GM23338 (cell line): ENCODE data around the gene HOATZ. TPM values are rescaled to one million over a fixed set of nuclear protein-coding genes. Genes with fewer than 3 reads are reported as not detected.

ENCODE experiments used
- ATAC-seq: fragments of 200-7000 bp; cut with Tn5 transposase; 3 replicates; pipeline ENCODE4 v1.9.1; 2020
- DNase-seq: peaks from one replicate; pipeline ENCODE4 v3.0.0-alpha.2; 2015; ENCODE audit warnings: low spot score
- H2AFZ ChIP-seq: fragments of 200-600 bp; sonication (generic); 2 replicates; pipeline ENCODE4 v1.8.0; 2016; ENCODE audit warnings: antibody characterized with exemption, mild to moderate bottlenecking, moderate library complexity
- H3F3A ChIP-seq: fragments of 200-600 bp; sonication (generic); replicated peaks from 2 replicates; pipeline ENCODE4 v1.8.0; 2017; ENCODE audit warnings: antibody characterized with exemption, mixed run types, low read depth
- H3K27ac ChIP-seq: fragments of 200-600 bp; sonication (generic); 2 replicates; pipeline ENCODE4 v1.6.1; 2016; ENCODE audit warnings: low read depth
- H3K27me3 ChIP-seq: fragments of 200-600 bp; sonication (generic); 2 replicates; pipeline ENCODE4 v1.8.0; 2016; ENCODE audit warnings: mild to moderate bottlenecking, mixed run types, moderate library complexity; ENCODE audit not compliant: insufficient read depth
- H3K36me3 ChIP-seq: fragments of 200-600 bp; sonication (generic); 2 replicates; pipeline ENCODE4 v1.8.0; 2016; ENCODE audit warnings: mild to moderate bottlenecking; ENCODE audit not compliant: insufficient read depth
- H3K4me1 ChIP-seq: fragments of 200-600 bp; sonication (generic); 2 replicates; pipeline ENCODE4 v1.8.0; 2016; ENCODE audit warnings: mild to moderate bottlenecking, moderate library complexity; ENCODE audit not compliant: insufficient read depth
- H3K4me2 ChIP-seq: fragments of 200-600 bp; sonication (generic); 2 replicates; pipeline ENCODE4 v1.7.1; 2017; ENCODE audit warnings: mixed run types
- H3K4me3 ChIP-seq: fragments of 200-600 bp; sonication (generic); 2 replicates; pipeline ENCODE4 v1.6.1; 2016; ENCODE audit warnings: mixed run types
- H3K79me2 ChIP-seq: fragments of 200-600 bp; sonication (generic); replicated peaks from 2 replicates; pipeline ENCODE4 v1.8.0; 2017; ENCODE audit warnings: mild to moderate bottlenecking; ENCODE audit not compliant: insufficient read depth
- H3K9me2 ChIP-seq: fragments of 200-600 bp; sonication (generic); 2 replicates; pipeline ENCODE4 v1.8.0; 2017; ENCODE audit not compliant: insufficient read depth
- H4K20me1 ChIP-seq: fragments of 200-600 bp; sonication (generic); replicated peaks from 2 replicates; pipeline ENCODE4 v1.8.0; 2017; ENCODE audit warnings: mild to moderate bottlenecking; ENCODE audit not compliant: insufficient read depth
- H3K27ac Mint-ChIP-seq: 2 replicates; pipeline ENCODE4 v1.8.0; 2020; ENCODE audit warnings: inconsistent platforms, mild to moderate bottlenecking, moderate library complexity, mixed read lengths
- H3K27me3 Mint-ChIP-seq: 3 replicates; pipeline ENCODE4 v1.8.0; 2022; ENCODE audit warnings: low read depth, mild to moderate bottlenecking, moderate library complexity, mixed read lengths, inconsistent platforms; ENCODE audit not compliant: insufficient read depth, poor library complexity
- H3K36me3 Mint-ChIP-seq: 3 replicates; pipeline ENCODE4 v1.8.0; 2021; ENCODE audit warnings: low read depth, mild to moderate bottlenecking, inconsistent platforms, moderate library complexity, mixed read lengths
- H3K4me1 Mint-ChIP-seq: 3 replicates; pipeline ENCODE4 v1.8.0; 2020; ENCODE audit warnings: mild to moderate bottlenecking, inconsistent platforms, mixed read lengths
- H3K4me3 Mint-ChIP-seq: 3 replicates; pipeline ENCODE4 v1.8.0; 2021; ENCODE audit warnings: moderate library complexity, mild to moderate bottlenecking, inconsistent platforms, mixed read lengths
- H3K9me3 Mint-ChIP-seq: 3 replicates; pipeline ENCODE4 v1.8.0; 2020; ENCODE audit warnings: moderate library complexity, mild to moderate bottlenecking, inconsistent platforms, mixed read lengths
- CREB1 ChIP-seq: fragments of 250-450 bp; sonication (Bioruptor Pico); IDR thresholded peaks from 2 replicates; pipeline ENCODE4 v1.5.0; 2020; ENCODE audit warnings: low read depth, mild to moderate bottlenecking, moderate library complexity
- CTCF ChIP-seq, 2 experiments: fragments of 200-600 bp in 1 of 2; sonication (generic) in 1 of 2; conservative IDR thresholded peaks; 2 replicates each; pipeline versions ENCODE4 v1.5.1 to v1.6.1; 2016 to 2017; ENCODE audit warnings: antibody characterized with exemption in 2 of 2, low read depth in 2 of 2, mild to moderate bottlenecking in 2 of 2, moderate library complexity in 1 of 2
- EZH2 ChIP-seq: fragments of 200-600 bp; sonication (generic); IDR thresholded peaks from one replicate; pipeline ENCODE4 v1.8.0; 2017; ENCODE audit warnings: antibody characterized with exemption, mild to moderate bottlenecking, low read depth; ENCODE audit not compliant: unreplicated experiment
- EZH2phosphoT487 ChIP-seq: fragments of 200-600 bp; sonication (generic); IDR thresholded peaks from one replicate; pipeline ENCODE4 v1.8.1; 2018; ENCODE audit warnings: antibody characterized with exemption; ENCODE audit not compliant: unreplicated experiment
- POLR2AphosphoS5 ChIP-seq: IDR thresholded peaks from 2 replicates; pipeline ENCODE4 v1.6.1; 2016; ENCODE audit warnings: antibody characterized with exemption, low read depth
- REST ChIP-seq: IDR thresholded peaks from one replicate; pipeline ENCODE4 v1.6.1; 2018; ENCODE audit warnings: antibody characterized with exemption; ENCODE audit not compliant: unreplicated experiment
- STAT1 ChIP-seq: IDR thresholded peaks from one replicate; pipeline ENCODE4 v1.6.1; 2016; ENCODE audit warnings: antibody characterized with exemption; ENCODE audit not compliant: unreplicated experiment
- ZNF114 ChIP-seq: fragments of 250-450 bp; sonication (Bioruptor Pico); IDR thresholded peaks from 2 replicates; pipeline ENCODE4 v1.5.0; 2020; ENCODE audit warnings: mild to moderate bottlenecking, moderate library complexity
- ZNF331 ChIP-seq: fragments of 250-450 bp; sonication (Bioruptor Pico); IDR thresholded peaks from 2 replicates; pipeline ENCODE4 v1.5.0; 2020; ENCODE audit warnings: low read depth, mild to moderate bottlenecking, moderate library complexity
- polyA plus RNA-seq: library from polyadenylated mRNA; unstranded; fragments of >200 nt; fragmentation: Nextera tagmentation; extraction: Ambion mirVana; gene quantifications from 2 replicates; pipeline ENCODE4 v1.2.1, GENCODE V29; 2016
- total RNA-seq: library from RNA; depleted of rRNA; stranded (reverse); fragments of >200 nt; shearing (Covaris generic); gene quantifications from 2 replicates; pipeline ENCODE4 v1.2.3, GENCODE V29; 2014
- TF ChIP-seq, protein P1 (sequence below): IDR thresholded peaks from 2 replicates; pipeline ENCODE4 v1.6.1; 2016; ENCODE audit warnings: antibody characterized with exemption

HOATZ gene
- total and polyA plus RNA-seq, 2 experiments from 2014 or later = not detected

DNA sequence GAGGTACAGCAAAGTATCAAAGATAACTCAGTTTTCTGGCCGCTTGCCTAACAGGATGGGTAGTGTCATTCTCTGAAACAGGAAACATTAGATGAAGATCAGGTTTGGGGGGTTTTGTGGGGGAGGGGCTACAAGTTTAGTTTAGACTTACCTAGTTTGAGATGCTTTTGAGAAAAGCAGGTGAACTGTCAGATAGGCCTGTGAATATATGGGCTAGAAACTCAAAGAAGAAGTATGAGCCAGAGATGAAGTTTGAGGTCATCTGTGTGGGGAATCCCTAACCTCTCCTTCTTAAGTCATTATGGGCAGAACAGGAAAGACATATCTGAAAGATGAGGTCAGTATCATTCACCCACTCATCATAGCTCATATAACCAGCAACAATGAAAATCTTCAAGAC lies 11.9 kb downstream of the HOATZ start (continued):
- TF ChIP-seq EZH2 = no peak
- TF ChIP-seq, protein P1, sequence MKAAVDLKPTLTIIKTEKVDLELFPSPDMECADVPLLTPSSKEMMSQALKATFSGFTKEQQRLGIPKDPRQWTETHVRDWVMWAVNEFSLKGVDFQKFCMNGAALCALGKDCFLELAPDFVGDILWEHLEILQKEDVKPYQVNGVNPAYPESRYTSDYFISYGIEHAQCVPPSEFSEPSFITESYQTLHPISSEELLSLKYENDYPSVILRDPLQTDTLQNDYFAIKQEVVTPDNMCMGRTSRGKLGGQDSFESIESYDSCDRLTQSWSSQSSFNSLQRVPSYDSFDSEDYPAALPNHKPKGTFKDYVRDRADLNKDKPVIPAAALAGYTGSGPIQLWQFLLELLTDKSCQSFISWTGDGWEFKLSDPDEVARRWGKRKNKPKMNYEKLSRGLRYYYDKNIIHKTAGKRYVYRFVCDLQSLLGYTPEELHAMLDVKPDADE = no peak
- TF ChIP-seq EZH2phosphoT487 = no peak

DNA sequence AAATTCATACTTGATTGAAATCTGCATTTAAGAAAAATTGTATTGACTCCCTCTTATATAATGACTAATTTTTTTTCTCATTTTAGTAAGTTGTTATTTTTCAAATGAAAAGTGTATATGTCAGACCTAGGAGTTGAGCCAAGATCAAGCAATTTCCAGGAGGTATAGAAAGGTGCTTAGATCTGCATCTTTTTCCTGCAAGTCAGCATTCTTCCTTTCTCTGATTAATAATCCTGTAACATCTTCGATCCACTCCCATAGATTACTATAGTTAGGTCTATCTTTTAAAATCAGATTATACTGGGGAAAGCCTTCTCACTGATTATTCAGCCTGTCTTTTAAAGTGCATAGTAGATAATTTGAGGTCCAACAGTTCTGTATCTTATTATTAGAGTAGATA lies 12.7 kb downstream of the HOATZ start:
- Histone ChIP-seq H2AFZ (no peak overlapping the region), H3K4me1 (no peaks in the 10 kb centered on the region), H3F3A (no peaks in the 10 kb centered on the region), H3K9me2 (no peaks in the 10 kb centered on the region), H3K36me3 (no peaks in the 10 kb centered on the region), H3K27ac (no peak overlapping the region), H3K4me3 (no peak overlapping the region), H4K20me1 (no peaks in the 10 kb centered on the region), H3K79me2 (no peaks in the 10 kb centered on the region), H3K27me3 (no peaks in the 10 kb centered on the region), H3K4me2 (no peak overlapping the region)
- Mint-ChIP-seq H3K36me3 (no peaks in the 10 kb centered on the region), H3K27me3 (no peaks in the 10 kb centered on the region), H3K27ac (no peak overlapping the region), H3K4me3 (no peak overlapping the region), H3K4me1 (peaks cover 11% of the 10 kb centered on the region; the same call in 2 of the 3 replicates), H3K9me3 (no peaks in the 10 kb centered on the region)
- TF ChIP-seq EZH2phosphoT487 = no peak
- no peak for TF ChIP-seq POLR2AphosphoS5
- TF ChIP-seq REST = no peak
- no peak for TF ChIP-seq CREB1 (CRISPR knock-in tag)
- TF ChIP-seq ZNF114 (CRISPR knock-in tag) = no peak
- TF ChIP-seq ZNF331 (CRISPR knock-in tag) = no peak
- no peak for TF ChIP-seq STAT1
- ATAC-seq = no peak
- no peak for DNase-seq

GRCh38 chr11:111528557-111528956 lies 14.0 kb downstream of the HOATZ start:
- Mint-ChIP-seq H3K36me3 (no peaks in the 10 kb centered on the region), H3K27me3 (no peaks in the 10 kb centered on the region), H3K4me3 (no peak overlapping the region), H3K9me3 (no peaks in the 10 kb centered on the region), H3K4me1 (peaks cover 12% of the 10 kb centered on the region; the same call in 2 of the 3 replicates), H3K27ac (no peak overlapping the region)
- no peaks in the 10 kb centered on the region for H3K36me3 ChIP-seq
- H3F3A ChIP-seq = no peaks in the 10 kb centered on the region
- H4K20me1 ChIP-seq = no peaks in the 10 kb centered on the region
- no peak overlapping the region for H3K4me2 ChIP-seq
- DNase-seq = no peak
- no peak overlapping the region for H3K27ac ChIP-seq
- no peaks in the 10 kb centered on the region for H3K27me3 ChIP-seq
- no peak overlapping the region for H3K4me3 ChIP-seq
- no peak for ATAC-seq
- H2AFZ ChIP-seq = no peak overlapping the region
- no peaks in the 10 kb centered on the region for H3K79me2 ChIP-seq
- H3K9me2 ChIP-seq = no peaks in the 10 kb centered on the region
- H3K4me1 ChIP-seq = no peaks in the 10 kb centered on the region
- peak; percentile 21 to 23; a peak in 2 of 4 replicates for TF ChIP-seq CTCF (conservative IDR thresholded peaks at IDR 0.05; ENCODE audit: low read depth in 2 of 2)
- TF ChIP-seq STAT1 = no peak
